SK-N-SH (cell line): Measurements from ENCODE around the gene DNAH9. TPM values are rescaled to one million over a fixed set of nuclear protein-coding genes. Genes with fewer than 3 reads are reported as not detected.

Experiments
- CTCF ChIA-PET: fragments of 300-600, 350-600 bp; formaldehyde crosslinking; extraction: SDS; loops from one replicate; lab custom pipeline; 2021; lab: Yijun Ruan, JAX
- POLR2A ChIA-PET: fragments of 350-600 bp; sonication (Branson Sonifier 250); formaldehyde crosslinking; extraction: SDS; loops from one replicate; lab custom pipeline; 2020; ENCODE audit warnings: antibody characterized with exemption, inconsistent platforms; lab: Yijun Ruan, JAX
- DNase-seq: peaks from one replicate; pipeline ENCODE4 v3.0.0; 2012
- H2AFZ ChIP-seq: fragments of 200-600 bp; sonication (generic); 2 replicates; pipeline ENCODE4 v1.8.1; 2016; ENCODE audit warnings: antibody characterized with exemption, mild to moderate bottlenecking, low read depth
- H3F3A ChIP-seq: fragments of 200-600 bp; sonication (generic); replicated peaks from 2 replicates; pipeline ENCODE3; 2016; ENCODE audit warnings: antibody characterized with exemption, mild to moderate bottlenecking; ENCODE audit not compliant: insufficient read depth
- H3K27ac ChIP-seq, 2 experiments: fragments of 200-500 bp in 1 of 2; fragments of 200-600 bp in 1 of 2; sonication (Bioruptor generic) in 1 of 2; sonication (generic), shearing (Covaris generic) in 1 of 2; 2 replicates each; pipeline versions ENCODE4 v1.5.1 to v1.6.1; 2014 to 2016; ENCODE audit warnings: low read depth in 2 of 2, inconsistent platforms in 1 of 2, low read length in 1 of 2, mild to moderate bottlenecking in 1 of 2, mixed read lengths in 1 of 2
- H3K27me3 ChIP-seq: fragments of 200-600 bp; sonication (generic), shearing (Covaris generic); 2 replicates; pipeline ENCODE4 v1.6.1; 2016; ENCODE audit warnings: mixed run types; ENCODE audit not compliant: insufficient read depth
- H3K36me3 ChIP-seq, 2 experiments: fragments of 200-500 bp in 1 of 2; fragments of 200-600 bp in 1 of 2; sonication (Bioruptor generic) in 1 of 2; sonication (generic) in 1 of 2; replicated peaks in 1 of 2; 2 replicates each; pipeline versions ENCODE3 to v1.5.1; 2014 to 2016; ENCODE audit warnings: low read length in 1 of 2, mild to moderate bottlenecking in 1 of 2; ENCODE audit not compliant: insufficient read depth in 2 of 2, control insufficient read depth in 1 of 2
- H3K4me1 ChIP-seq, 2 experiments: fragments of 200-500 bp in 1 of 2; fragments of 200-600 bp in 1 of 2; sonication (Bioruptor generic) in 1 of 2; sonication (generic), shearing (Covaris generic) in 1 of 2; 2 replicates each; pipeline versions ENCODE4 v1.5.1 to v1.6.1; 2014 to 2016; ENCODE audit warnings: low read depth in 1 of 2, low read length in 1 of 2, mixed run types in 1 of 2; ENCODE audit not compliant: insufficient read depth in 2 of 2, control insufficient read depth in 1 of 2
- H3K4me2 ChIP-seq: fragments of 200-600 bp; sonication (generic), shearing (Covaris generic); 2 replicates; pipeline ENCODE4 v1.6.1; 2017; ENCODE audit warnings: mixed run types
- H3K4me3 ChIP-seq, 2 experiments: fragments of 200-500 bp in 1 of 2; fragments of 200-600 bp in 1 of 2; sonication (Bioruptor generic) in 1 of 2; sonication (generic), shearing (Covaris generic) in 1 of 2; 2 replicates each; pipeline versions ENCODE4 v1.5.1 to v1.8.1; 2014 to 2016; ENCODE audit warnings: low read depth in 2 of 2, inconsistent platforms in 1 of 2, low read length in 1 of 2, mild to moderate bottlenecking in 1 of 2, mixed read lengths in 1 of 2, moderate library complexity in 1 of 2
- H3K79me2 ChIP-seq: fragments of 200-600 bp; sonication (generic); 2 replicates; pipeline ENCODE4 v1.8.1; 2017; ENCODE audit warnings: mild to moderate bottlenecking; ENCODE audit not compliant: insufficient read depth
- H3K9ac ChIP-seq: fragments of 200-600 bp; sonication (generic); 2 replicates; pipeline ENCODE4 v1.6.1; 2017; ENCODE audit warnings: mixed run types
- H3K9me2 ChIP-seq: fragments of 200-600 bp; sonication (generic); 2 replicates; pipeline ENCODE4 v1.6.1; 2017; ENCODE audit warnings: mixed run types
- H3K9me3 ChIP-seq: fragments of 200-600 bp; sonication (generic); 2 replicates; pipeline ENCODE4 v1.6.1; 2017; ENCODE audit warnings: mixed run types, mild to moderate bottlenecking, moderate library complexity
- H4K20me1 ChIP-seq: fragments of 200-600 bp; sonication (generic); 2 replicates; pipeline ENCODE4 v1.6.1; 2017; ENCODE audit warnings: mild to moderate bottlenecking, mixed run types; ENCODE audit not compliant: insufficient read depth
- CTCF ChIP-seq: fragments of 200-600 bp; sonication (generic); IDR thresholded peaks from 2 replicates; pipeline ENCODE4 v1.6.1; 2017; ENCODE audit warnings: antibody characterized with exemption, mild to moderate bottlenecking, moderate library complexity
- ELF1 ChIP-seq: IDR thresholded peaks from 2 replicates; pipeline ENCODE4 v1.4.0; 2012
- EP300 ChIP-seq, 2 experiments: IDR thresholded peaks; 2 replicates each; pipeline versions ENCODE4 v1.4.0 to v1.6.1; 2012; ENCODE audit warnings: borderline replicate concordance in 1 of 2, low read depth in 1 of 2, low read length in 1 of 2
- FOSL2 ChIP-seq: IDR thresholded peaks from 2 replicates; pipeline ENCODE4 v1.4.0; 2012; ENCODE audit warnings: low read depth, mild to moderate bottlenecking, moderate library complexity, borderline replicate concordance
- FOXJ3 ChIP-seq: sonication (generic); formaldehyde crosslinking; IDR thresholded peaks from 2 replicates; pipeline ENCODE4 v1.5.1; 2020; ENCODE audit warnings: mild to moderate bottlenecking, missing genetic modification reagents
- FOXM1 ChIP-seq: IDR thresholded peaks from 2 replicates; pipeline ENCODE4 v1.4.0; 2012; ENCODE audit warnings: low read depth, mild to moderate bottlenecking
- GABPA ChIP-seq: IDR thresholded peaks from 2 replicates; pipeline ENCODE4 v1.4.0; 2012; ENCODE audit warnings: low read depth, mild to moderate bottlenecking
- MXI1 ChIP-seq: IDR thresholded peaks from 2 replicates; pipeline ENCODE4 v1.6.1; 2012; ENCODE audit warnings: mild to moderate bottlenecking, low read depth, low read length, improper control_type of control experiment
- PBX3 ChIP-seq: IDR thresholded peaks from 2 replicates; pipeline ENCODE4; 2012
- RCOR1 ChIP-seq: fragments of 150-350 bp; IDR thresholded peaks from 2 replicates; pipeline ENCODE4 v1.6.1; 2017; ENCODE audit warnings: antibody characterized with exemption, low read length
- RFX5 ChIP-seq: IDR thresholded peaks from 2 replicates; pipeline ENCODE4 v1.6.1; 2012; ENCODE audit warnings: mild to moderate bottlenecking, improper control_type of control experiment, low read length
- SIN3A ChIP-seq: IDR thresholded peaks from 2 replicates; pipeline ENCODE4 v1.6.1; 2012; ENCODE audit warnings: low read depth, mild to moderate bottlenecking, low read length, moderate library complexity, borderline replicate concordance
- TAF1 ChIP-seq: IDR thresholded peaks from 2 replicates; pipeline ENCODE4 v1.6.1; 2012; ENCODE audit warnings: low read depth, mild to moderate bottlenecking, low read length, moderate library complexity, borderline replicate concordance
- USF1 ChIP-seq: IDR thresholded peaks from 2 replicates; pipeline ENCODE4 v1.4.0; 2012; ENCODE audit warnings: low read depth, borderline replicate concordance
- YY1 ChIP-seq: IDR thresholded peaks from 2 replicates; pipeline ENCODE4 v1.4.0; 2012; ENCODE audit warnings: low read depth, mild to moderate bottlenecking
- ZBTB33 ChIP-seq: IDR thresholded peaks from 2 replicates; pipeline ENCODE4 v1.4.0; 2012; ENCODE audit warnings: low read depth, borderline replicate concordance
- WGBS: methylation state at CpG from one replicate; pipeline ENCODE4 v1.1.6; 2017; ENCODE audit warnings: low lambda C conversion rate; 5-methylcytosine and 5-hydroxymethylcytosine counted together
- polyA plus RNA-seq, 3 experiments: library from polyadenylated mRNA; depleted of rRNA; stranded (reverse); fragments of >200 nt; gene quantifications; 2 replicates each; pipeline ENCODE4 v1.2.3, GENCODE V29; 2012

Gene DNAH9
- polyA plus RNA-seq, 1 of the 3 experiments (the other 2 are of a cell fraction), result not detected

GRCh38 chr17:11736613-11737312, 138.5 kb downstream of the DNAH9 start:
- H3K9me2 ChIP-seq, result no peaks in the 10 kb centered on the region
- H3K4me3 ChIP-seq, result no peak overlapping the region
- H3K9ac ChIP-seq, result no peak overlapping the region
- H3K27ac ChIP-seq, result no peak overlapping the region
- no peaks in the 10 kb centered on the region for H3K36me3 ChIP-seq
- H3K9me3 ChIP-seq, result no peaks in the 10 kb centered on the region
- H2AFZ ChIP-seq, result no peak overlapping the region
- no peaks in the 10 kb centered on the region for H3F3A ChIP-seq
- H3K27me3 ChIP-seq, result no peaks in the 10 kb centered on the region
- 38% methylated on average over 14 of the region's 15 CpGs for WGBS
- no peaks in the 10 kb centered on the region for H4K20me1 ChIP-seq
- H3K4me1 ChIP-seq, result no peaks in the 10 kb centered on the region
- DNase-seq, result no peak
- no peak overlapping the region for H3K4me2 ChIP-seq
- CTCF ChIA-PET, result no interaction called here
- H3K79me2 ChIP-seq, result no peaks in the 10 kb centered on the region
- POLR2A ChIA-PET, result no interaction called here
- TF ChIP-seq RFX5, result no peak
- no peak for TF ChIP-seq YY1
- TF ChIP-seq FOSL2, result no peak
- no peak for TF ChIP-seq ELF1
- no peak for TF ChIP-seq ZBTB33

GRCh38 chr17:11737313-11737679, 139.0 kb downstream of the DNAH9 start:
- TF ChIP-seq MXI1, result no peak
- no peak for TF ChIP-seq FOSL2
- TF ChIP-seq SIN3A, result no peak
- no peak for TF ChIP-seq CTCF
- TF ChIP-seq YY1, result no peak
- TF ChIP-seq EP300 (IDR thresholded peaks at IDR 0.05; ENCODE audit: borderline replicate concordance in 1 of 2, low read depth in 1 of 2, low read length in 1 of 2), result no peak
- TF ChIP-seq FOXM1, result no peak
- no peak for TF ChIP-seq GABPA
- no peak for TF ChIP-seq FOXJ3 (CRISPR knock-in tag)
- no peak for TF ChIP-seq ELF1
- TF ChIP-seq ZBTB33, result no peak
- TF ChIP-seq PBX3, result no peak
- no peak for TF ChIP-seq USF1
- no peak for TF ChIP-seq TAF1
- no peak for TF ChIP-seq RCOR1
- Histone ChIP-seq H3K4me1 (no peaks in the 10 kb centered on the region; a peak in 1 of 4 replicates), H3F3A (no peaks in the 10 kb centered on the region), H3K9ac (no peak overlapping the region), H2AFZ (no peak overlapping the region), H3K4me3 (no peak overlapping the region), H4K20me1 (no peaks in the 10 kb centered on the region), H3K36me3 (no peaks in the 10 kb centered on the region), H3K9me3 (no peaks in the 10 kb centered on the region), H3K9me2 (no peaks in the 10 kb centered on the region), H3K4me2 (no peak overlapping the region), H3K79me2 (no peaks in the 10 kb centered on the region), H3K27ac (no peak overlapping the region), H3K27me3 (no peaks in the 10 kb centered on the region)
- ChIA-PET POLR2A (no interaction called here), CTCF (no interaction called here)
- DNase-seq, result no peak
- 18% methylated on average over 5 of the region's 5 CpGs for WGBS
